Measurements from ENCODE around the gene CXCL3.

DNA sequence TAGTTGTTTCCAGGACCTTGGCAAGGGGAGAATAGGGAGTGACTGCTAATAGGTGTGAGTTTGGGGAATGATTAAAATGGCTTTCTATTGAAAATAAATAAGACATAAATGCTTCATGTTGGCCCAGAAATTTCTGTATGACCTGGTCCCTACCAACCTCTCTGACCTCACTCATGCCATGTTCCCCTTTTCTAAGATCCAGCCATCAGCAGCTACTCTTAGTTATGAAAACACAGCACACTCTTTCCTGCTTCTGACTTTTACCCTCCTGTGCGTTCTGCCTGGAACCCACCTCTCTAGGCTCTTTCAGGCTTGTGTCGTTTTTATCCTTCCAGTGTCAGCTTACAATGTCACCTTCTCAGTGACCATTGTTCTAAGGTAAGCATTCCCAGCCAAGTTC, 25.2 kb downstream of the CXCL3 start:
- TF ChIP-seq EZH2 (IDR thresholded peaks at IDR 0.05) = no peak
- no peak for TF ChIP-seq POLR2AphosphoS5 (IDR thresholded peaks at IDR 0.05; ENCODE audit: borderline replicate concordance, low read depth, low read length)
